CD4-positive, alpha-beta T cell treated with Interferon alpha-2 for 1 hour (primary cell): Measurements from ENCODE around the gene OBSCN.

Source experiments
- DNase-seq, 2 donors: peaks; one replicate each; pipeline ENCODE4 v3.0.0-alpha.2; 2020 to 2022

Gene OBSCN

DNA sequence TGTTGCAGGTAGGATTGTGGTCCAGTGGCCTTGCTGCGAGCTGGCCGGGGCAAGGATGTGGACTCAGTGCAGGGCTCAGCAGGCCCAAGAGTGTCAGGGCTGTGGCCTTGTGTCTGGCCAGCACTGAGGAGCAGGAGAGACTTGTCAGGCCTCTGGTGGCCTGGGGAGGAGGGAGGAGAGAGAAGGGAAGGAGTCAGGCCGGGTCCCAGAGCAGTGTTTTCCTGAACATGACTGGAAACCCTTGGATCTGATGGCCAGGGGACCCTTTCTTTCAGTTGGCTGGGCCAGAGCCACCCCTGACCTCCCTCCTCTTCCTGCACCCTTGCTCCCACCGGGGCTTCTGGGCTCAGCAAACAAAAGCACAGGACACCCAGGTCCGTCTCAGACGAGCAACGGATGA lies 37.2 kb upstream of the OBSCN start:
- no peak for DNase-seq

DNA sequence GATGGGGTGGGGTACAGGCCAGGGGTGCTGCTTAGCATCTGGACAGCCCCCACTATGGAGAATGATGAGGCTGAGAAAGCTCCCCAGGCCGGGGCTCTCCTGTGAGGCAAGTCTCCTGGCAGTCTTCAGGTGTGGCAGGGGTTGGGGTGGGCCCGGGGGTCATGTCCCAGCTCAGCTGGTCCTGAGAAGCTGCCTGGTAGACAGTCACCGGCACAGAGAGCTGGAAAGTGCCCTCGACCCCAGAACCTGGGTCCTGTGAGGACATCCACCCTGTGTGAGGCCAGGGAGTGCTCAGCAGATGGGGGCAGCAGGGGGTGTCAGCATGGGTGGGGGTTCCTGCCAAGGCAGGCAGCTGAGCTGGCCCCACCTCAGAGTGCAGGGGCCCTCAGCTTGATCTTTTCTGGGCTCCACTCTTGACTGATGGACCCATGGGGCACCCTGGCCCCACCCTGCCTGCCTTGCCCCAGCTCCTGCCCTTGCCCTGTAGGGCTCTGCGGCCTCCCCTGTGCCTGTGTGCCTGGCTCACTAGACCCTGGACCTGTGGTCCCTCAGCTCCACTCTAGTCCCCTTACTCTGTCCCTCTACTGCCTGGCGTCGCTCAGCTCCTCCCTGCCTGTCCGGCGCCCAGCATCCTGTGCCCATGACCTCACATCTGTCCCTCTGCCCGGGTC lies 36.5 kb upstream of the OBSCN start:
- no peak for DNase-seq

DNA sequence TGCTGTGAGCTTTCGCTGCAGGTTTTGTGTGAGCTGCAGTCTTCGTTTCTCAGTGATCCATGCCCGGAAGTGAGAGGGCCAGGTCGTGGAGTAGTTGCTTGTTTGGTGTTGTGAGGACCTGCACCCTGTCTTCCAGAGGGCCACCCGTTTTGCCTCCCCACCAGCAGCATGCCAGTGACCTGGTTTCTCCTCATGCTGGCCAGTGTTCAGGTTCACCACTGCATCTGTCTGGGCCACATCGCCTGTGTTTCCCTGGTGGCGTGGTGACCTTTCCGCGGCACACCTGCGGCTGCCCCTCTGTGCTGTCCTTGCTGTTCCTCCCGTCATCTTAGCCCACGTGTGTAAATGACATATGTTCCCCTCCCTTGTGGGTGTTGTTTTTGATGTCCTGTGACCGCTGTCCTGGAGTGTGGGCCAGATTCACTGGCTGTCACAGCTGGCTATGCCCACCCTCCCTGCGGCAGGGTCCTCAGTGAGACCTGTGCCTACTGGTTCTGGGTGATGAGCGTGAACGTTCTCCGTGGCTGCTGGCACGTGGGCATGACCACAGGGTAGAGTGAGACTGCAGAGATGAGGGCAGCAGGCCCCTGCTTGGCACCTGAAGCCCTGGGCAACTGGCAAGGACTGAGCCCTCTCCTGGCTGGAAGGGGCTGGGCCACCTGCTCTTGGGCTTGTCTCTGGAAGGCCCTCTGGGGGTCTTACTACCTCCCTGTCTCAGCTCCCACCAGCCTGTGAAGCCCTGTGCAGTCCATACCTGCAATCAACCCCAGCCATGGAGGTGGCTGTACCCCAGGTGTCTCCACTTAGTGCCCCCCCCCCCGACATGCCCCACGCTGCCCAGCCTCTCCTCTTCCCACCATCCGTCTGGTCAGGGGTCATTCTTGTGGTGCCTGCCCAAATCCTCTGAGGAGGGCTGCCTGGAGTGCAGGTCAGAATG lies 35.0 kb upstream of the OBSCN start:
- DNase-seq = no peak

DNA sequence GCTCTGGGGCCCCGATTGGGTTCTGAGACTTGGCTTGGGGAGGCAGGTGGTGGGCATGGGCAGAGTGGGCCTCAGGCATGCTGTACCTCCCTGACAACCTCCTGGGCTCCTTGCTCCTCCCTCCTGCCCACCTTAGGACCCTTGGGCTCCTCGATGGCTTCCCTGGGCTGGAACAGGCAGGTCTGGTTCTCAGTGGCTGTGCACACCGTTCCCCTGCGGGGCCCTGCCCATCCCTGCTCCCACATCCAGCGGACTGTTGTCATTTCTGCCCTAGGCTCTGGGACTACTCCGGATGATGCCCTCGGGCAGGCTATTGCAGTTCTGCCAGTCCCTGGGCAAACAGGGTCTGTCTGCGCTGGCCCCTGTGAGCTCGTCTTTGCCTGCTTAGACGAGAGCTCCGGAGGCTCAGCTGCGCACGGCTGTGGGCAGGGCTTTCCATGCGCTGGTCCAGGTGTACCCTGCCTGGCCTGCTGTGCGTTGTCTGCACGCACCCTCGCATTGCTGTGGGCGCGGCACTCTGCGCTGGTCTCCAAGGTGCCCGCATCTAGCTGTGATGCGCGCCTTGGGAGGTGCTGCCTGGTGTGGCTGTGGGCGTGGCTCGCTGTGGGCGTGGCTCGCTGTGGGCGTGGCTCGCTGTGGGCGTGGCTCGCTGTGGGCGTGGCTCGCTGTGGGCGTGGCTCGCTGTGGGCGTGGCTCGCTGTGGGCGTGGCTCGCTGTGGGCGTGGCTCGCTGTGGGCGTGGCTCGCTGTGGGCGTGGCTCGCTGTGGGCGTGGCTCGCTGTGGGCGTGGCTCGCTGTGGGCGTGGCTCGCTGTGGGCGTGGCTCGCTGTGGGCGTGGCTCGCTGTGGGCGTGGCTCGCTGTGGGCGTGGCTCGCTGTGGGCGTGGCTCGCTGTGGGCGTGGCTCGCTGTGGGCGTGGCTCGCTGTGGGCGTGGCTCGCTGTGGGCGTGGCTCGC lies 34.0 kb upstream of the OBSCN start:
- peak in 1 of 2 donors; percentile 50 for DNase-seq

DNA sequence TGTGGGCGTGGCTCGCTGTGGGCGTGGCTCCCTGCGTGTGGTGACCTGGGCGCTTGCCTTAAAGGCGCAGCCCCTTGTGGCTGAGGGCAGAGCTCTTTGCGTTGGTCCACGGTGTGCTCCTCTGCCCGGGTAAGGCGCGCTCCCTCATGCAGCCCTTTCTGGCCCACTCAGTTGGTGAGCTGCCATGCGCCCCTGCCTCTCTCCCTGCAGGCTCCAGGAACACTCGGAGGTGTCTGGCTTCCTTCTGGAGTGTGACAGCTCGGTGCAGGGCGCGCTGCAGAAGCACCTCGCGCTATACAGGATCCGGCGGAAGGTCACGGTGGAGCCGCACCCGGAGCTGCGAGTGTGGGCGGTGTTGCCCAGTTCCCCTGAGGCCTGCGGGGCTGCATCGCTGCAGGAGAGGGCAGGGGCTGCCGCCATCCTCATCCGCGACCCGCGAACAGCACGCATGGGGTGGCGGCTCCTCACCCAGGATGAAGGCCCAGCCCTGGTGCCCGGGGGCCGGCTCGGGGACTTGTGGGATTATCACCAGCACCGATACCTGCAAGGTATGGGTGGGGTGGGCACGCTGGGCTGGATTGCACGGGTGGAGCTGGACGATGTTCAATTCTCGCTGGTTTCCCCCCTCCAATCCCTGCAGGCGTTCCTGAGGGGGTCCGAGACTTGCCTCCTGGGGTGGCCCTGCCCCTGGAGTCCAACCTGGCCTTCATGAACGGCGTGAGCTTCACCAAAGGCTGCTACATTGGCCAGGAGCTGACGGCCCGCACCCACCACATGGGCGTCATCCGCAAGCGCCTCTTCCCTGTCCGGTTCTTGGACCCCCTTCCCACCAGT lies 33.1 kb upstream of the OBSCN start:
- peak; percentile 37 to 59 for DNase-seq

DNA sequence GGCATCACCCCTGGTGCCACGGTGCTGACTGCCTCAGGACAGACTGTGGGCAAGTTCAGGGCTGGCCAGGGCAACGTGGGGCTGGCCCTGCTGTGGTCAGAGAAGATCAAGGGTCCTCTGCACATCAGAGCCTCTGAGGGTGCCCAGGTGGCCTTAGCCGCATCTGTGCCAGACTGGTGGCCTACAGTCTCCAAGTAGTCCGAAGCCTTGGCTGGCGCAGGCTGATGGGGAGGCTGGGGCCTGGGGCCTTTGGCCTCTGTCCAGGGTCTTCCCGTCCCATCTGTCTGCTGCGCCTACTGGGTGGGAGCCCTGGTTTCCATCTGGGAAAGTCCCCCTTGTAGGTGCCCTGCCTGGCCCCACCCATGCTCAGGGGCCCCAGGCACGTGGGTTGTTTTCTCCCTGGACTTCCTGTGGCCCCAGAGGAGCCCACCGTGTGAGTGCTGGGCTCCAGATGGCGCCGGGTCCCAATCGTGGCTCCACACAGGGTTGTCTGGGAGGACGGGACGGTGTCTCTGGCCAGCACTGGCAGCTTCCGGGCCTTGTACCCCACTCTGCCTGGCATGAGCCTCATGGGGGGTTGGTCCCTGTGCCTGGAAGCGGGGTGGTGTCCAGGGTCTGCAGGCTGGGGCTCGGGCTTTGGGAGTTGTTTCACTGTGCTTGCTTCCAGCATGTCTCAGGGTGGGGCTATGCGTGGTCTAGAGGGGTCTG lies 32.4 kb upstream of the OBSCN start:
- DNase-seq = no peak

DNA sequence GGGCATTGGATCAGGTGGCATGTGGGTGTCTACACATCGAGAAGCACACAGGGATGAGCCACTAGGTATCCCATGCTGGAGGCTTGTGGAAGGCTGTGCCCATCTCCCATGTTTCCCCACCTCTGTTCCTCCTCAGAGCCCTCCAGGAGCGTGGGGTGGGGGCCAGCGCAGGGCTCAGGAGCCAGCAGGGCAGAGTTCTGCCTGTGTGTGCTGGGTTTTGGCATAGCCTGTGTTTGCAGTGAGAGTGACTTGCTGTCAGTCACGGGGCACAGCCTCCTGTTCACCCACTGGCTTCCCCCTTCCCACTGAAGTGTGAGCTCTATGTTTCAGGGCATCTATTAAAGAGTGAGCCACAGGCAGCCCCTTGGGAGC lies 31.8 kb upstream of the OBSCN start:
- no peak for DNase-seq

DNA sequence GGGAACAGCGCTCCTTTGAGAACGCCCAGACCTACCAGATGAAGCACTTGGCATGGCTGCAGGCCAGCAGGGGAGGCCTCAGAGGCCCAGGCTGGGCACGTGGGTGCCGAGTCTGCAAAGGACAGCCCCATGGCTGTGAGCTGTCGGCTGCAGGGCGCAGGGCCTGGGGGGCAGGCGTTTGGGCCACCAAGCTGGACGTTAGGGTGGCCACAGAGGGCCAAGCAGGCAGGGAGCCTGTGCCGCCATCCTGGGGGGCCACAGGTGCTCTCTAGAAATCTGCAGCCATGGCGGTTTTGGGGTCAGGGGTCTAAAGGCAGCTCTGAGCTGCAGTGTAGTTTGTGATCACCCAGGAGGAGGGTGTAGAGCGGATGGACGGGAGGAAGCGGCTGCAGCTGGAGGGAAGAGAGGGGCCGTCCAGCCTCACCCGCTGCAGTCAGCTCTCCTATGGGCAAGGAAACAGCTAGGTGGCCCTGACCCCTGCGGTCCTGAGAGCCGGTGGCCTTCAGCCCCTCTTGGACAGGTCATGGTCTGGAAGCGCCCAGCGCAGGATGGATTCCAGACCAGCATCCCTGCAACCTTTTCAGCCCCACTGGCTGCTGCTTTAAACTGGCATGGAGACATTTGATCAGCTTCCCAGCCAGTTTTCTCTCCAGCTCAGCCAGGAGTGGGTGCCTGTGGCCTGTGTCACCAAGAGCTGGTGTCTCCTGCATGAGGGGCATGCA lies 31.2 kb upstream of the OBSCN start:
- no peak for DNase-seq

DNA sequence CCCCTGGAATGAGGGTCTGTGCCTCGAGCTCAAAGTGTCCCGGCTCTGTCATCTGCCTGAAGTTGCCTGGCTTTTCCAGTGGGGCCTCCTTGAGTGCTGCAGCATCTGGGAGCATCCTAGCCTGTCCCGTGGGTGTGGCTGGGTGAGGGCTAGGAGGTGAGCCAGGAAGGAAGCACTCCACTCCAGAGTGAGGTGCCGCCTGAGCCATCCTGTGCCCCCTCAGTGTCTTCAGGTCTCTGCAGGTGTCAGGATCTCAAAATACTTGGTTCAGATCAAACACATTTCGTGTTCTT lies 30.7 kb upstream of the OBSCN start:
- DNase-seq = no peak

DNA sequence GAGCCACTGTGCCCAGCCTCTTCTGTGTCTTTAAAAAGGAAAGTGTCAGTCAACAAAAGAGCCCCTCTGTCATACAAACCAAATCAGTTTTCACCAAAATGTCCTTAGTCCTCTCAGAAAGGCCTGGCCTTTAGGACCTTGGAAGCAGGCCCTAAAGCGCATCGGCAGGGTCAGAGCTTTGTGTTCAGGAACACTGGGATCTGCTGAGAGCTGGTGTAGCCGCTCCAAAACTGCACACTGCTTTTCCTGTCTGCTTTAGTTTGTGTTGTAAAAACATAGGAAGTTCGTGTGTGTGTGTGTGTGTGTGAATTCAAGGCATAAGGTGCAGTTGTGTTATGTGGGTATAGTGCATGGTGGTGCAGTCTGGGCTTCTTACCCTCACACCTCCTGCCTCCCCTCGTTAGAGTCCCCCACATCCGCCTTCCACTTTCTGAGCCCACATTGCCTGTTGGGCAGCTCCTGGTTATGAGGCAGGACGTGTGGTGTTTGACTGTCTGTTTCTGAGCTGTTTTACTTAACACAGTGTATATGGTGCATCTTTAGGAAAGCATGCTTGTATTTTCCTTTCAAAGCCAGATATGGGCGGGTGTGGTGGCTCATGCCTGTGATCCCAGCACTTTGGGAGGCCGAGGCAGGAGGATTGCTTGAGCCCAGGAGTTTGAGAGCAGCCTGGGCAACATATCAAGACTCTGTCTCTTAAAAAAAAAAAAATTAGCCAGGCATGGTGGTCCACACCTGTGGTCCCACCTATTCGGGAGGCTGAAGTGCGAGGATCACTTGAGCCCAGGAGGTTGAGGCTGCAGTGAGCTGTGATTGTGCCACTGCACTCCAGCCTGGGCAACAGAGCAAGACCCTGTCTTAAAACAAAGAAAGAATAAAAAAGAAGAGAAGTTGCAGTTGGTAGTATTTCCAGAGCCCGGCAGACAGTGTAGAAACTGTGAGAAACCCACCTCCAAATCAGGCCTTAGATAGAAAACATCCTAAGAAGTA lies 29.8 kb upstream of the OBSCN start:
- DNase-seq = no peak

DNA sequence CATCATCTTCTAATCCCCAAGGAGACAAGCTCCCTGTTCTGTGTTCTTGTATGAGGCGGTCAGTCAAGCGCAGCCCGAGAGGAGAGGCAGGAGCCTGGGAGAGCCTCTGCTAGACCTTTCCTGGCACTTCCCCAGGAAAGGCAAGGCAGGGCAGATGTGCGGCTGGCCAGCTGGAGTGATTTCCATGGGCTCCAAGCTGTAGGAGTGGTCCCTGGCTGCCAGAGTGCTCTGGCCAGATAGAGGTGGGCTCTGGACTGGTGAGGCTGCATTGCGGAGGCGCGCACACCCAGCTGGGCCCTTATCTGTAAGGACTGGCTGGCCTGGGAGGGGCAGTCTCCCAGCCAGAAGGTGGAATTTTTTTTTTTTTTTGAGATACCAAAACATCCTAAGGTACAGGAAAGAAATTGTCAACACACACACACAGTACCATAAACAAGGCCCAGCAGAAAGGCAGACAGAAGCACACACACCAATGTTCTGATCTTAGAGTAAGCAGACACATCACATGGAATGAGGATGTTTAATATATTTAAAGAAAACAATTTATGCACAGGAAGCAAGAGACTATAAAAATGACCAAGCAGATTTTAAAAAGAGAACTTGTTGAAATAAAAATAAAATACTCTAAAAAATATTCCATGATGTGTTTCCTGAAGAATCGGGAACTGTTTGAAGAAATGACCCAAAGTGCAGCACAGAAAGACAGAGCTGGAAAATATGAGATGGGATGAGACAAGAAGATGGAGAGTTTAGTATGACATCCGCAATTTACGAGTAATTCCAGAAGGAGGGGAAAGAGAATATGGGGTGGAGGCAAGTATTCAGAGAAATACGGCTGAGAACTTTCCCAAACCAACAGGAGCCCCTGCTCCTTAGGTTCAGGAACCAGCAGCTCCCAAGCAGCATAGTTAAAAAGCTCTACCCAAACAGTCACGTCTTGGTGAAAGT lies 28.8 kb upstream of the OBSCN start:
- no peak for DNase-seq

DNA sequence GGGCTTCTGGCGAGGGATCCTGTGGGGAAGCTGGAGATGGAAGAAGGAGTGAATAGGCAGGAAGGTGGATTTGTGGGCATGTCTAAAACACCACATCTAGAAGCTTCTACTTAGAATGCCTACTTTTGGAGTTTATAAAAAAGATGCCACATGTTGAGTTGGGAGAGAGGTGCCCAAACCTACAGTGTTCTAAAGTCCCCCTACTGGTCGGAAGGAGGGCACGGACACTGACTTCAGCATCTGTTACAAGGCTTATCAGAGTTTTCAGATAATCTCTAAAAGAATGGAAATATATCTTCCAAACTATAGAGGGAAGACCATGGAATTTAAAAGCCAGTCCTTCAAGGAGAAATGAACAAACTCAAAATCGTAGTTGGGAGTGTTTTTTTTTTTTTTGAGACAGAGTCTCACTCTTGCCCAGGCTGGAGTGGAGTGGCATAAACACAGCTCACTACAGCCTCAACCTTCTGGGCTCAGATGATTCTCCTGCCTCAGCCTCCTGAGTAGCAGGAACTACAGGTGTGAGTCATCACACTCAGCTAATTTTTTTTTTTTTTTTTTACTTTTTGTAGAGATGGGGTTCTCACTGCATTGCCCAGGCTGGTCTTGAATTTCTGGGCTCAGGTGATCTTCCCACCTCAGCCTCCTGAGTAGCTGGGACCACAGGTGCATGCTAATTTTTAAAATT lies 27.4 kb upstream of the OBSCN start:
- DNase-seq = peak in 1 of 2 donors; percentile 29

DNA sequence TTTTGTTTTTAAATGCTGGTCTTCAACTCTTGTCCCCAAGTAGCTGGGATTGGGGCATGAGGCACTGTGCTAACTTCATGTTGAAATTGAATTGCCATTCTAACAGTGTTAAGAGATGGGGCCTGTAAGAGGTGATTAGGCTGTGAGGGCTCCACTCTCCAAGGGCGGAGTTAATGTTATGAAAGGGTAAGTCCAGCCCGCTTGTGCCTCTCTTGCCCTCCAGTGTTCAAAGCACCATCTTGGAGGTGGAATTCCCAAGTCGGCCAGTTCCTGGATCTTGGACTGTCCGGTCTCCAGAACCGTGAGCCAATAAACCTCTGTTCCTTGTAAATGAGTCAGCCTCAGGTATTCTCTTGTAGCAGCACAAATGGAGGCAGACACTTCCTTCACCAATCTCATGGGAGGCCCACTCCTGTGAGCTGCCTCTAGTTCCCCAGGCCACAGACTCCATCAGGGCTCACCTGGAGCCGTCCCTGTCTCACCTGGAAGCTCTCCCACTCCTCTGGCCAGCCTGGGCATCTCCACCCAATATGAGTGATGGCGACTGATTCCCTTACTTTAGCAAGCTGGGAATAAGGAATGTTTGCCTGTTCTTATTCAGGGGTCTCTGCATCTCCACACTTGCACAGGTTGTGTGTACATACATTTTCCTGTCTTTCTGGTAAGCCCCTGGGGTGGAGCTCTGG lies 26.7 kb upstream of the OBSCN start:
- no peak for DNase-seq

DNA sequence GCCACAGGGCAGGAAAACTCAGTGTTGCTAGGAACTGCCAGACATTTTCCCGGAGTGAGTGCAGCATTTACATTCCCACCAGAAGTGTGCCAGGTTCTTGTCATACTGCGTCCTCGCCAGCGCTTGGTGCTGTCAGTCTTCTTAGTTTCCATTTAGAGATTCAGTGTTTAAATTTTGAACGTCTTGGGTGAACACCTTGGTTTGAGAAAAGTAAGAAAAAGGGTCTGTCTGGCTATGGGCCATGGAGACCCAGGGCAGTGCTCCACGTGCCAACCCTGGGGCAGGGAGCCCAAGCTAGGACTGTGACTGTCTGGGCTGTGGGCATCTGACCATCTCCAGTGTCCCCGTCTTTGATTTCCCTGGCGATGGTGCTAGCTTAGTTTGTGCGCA lies 26.2 kb upstream of the OBSCN start:
- no peak for DNase-seq

DNA sequence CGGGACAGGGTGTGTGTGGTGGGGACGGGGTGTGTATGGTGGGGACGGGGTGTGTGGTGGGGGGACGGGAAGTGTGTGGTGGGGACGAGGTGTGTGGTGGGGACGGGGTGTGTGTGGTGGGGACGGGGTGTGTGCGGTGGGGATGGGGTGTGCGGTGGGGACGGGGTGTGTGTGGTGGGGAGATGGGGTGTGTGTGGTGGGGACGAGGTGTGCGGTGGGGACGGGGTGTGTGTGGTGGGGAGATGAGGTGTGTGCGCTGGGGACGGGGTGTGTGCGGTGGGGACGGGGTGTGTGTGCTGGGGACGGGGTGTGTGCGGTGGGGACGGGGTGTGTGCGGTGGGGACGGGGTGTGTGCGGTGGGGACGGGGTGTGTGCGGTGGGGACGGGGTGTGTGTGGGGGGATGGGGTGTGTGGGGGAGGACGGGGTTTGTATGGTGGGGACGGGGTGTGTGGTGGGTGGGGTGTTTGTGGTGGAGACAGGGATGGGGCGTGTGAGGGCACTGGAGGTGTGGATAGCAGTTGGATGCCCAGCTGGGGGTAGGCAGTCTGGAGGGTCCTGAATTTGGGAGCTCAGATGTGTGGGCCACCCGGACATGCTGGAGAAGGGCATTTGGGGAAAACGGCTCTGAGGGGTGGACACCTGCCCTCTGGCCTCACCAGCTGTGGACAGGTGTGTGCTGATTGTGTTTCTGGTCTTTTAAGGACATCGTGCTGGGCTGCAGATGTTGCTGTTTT lies 25.4 kb upstream of the OBSCN start:
- peak in 1 of 2 donors; percentile 23 for DNase-seq

DNA sequence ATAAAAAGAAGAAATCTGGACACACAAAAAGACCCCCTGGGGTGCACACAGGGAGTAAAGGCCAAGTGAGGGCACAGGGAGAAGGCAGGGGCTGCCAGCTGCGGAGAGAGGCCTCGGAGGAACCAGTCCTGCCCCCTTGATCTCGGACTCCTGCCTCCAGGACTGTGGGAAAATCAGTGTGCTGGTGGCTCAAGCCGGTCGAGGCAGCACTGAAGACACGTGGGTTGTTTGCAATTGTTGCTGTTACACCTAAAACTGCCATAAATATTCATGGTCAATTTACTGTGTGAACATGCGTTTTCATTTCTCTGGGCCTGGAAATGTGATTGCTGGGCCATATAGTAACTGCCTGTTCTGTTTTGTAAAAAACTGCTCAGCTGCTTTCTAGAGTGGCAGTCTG lies 23.7 kb upstream of the OBSCN start:
- DNase-seq = no peak

DNA sequence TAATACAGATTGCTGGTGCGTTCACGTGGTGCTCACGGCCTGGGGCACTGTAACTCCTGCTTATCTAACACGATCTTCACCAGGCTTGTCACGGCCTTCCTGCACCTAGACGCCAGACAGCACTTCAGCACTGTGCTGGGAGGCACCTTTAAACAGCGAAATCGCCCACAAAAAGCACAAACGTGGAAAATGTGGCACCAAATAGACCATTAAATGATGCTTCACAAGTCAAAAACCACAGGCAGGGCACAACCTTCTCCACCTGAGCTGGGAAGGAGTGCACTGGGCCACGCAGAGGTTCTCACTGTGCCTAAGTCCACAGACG lies 22.2 kb upstream of the OBSCN start:
- DNase-seq = peak; percentile 40 to 72
